Activated naive CD4-positive, alpha-beta T cell treated with anti-CD3 and anti-CD28 coated beads, Interleukin-2, amount 50 U/mL, for 24 hours (primary cell): ENCODE measurements around the gene AQP12A.
"Not testable (repeated sequence)": the region's sequence is repeated elsewhere in the genome, so short reads cannot be mapped to it uniquely, and the experiment has no call there.

Experiments used
- H3K27ac Mint-ChIP-seq: one replicate; pipeline ENCODE4 v1.8.0; 2021; ENCODE audit warnings: mild to moderate bottlenecking, mixed read lengths
- H3K27me3 Mint-ChIP-seq: one replicate; pipeline ENCODE4 v1.8.0; 2021; ENCODE audit warnings: mixed read lengths
- H3K36me3 Mint-ChIP-seq: one replicate; pipeline ENCODE4 v1.8.0; 2021; ENCODE audit warnings: mixed read lengths
- H3K4me1 Mint-ChIP-seq: one replicate; pipeline ENCODE4 v1.8.0; 2021; ENCODE audit warnings: mixed read lengths
- H3K4me3 Mint-ChIP-seq: one replicate; pipeline ENCODE4 v1.8.0; 2021; ENCODE audit warnings: mild to moderate bottlenecking, mixed read lengths
- H3K9me3 Mint-ChIP-seq: one replicate; pipeline ENCODE4 v1.8.0; 2021; ENCODE audit warnings: mixed read lengths

The AQP12A gene

DNA sequence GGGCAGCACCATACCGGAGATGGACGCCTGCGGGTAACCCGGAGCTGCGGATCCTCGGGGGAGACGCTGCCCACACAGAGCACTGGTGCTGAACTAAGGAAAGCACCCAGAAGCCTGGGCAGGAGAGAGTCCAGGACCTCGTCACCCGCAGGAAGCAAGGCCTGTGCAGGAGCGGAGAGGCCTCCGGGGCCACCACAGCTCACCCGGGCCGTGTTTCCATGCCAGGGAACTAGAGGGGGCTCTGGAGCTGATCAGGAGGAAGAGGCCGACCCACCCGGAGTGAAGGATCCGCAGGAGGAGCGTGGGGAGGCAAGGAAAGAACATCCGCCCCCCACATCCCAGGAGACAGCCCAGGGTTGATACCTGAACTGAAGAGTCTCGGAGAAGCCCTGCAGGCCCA, 12.8 kb upstream of the AQP12A start:
- not testable (repeated sequence) for H3K36me3 Mint-ChIP-seq, H3K27ac Mint-ChIP-seq, H3K27me3 Mint-ChIP-seq, H3K4me1 Mint-ChIP-seq, H3K4me3 Mint-ChIP-seq, H3K9me3 Mint-ChIP-seq

DNA sequence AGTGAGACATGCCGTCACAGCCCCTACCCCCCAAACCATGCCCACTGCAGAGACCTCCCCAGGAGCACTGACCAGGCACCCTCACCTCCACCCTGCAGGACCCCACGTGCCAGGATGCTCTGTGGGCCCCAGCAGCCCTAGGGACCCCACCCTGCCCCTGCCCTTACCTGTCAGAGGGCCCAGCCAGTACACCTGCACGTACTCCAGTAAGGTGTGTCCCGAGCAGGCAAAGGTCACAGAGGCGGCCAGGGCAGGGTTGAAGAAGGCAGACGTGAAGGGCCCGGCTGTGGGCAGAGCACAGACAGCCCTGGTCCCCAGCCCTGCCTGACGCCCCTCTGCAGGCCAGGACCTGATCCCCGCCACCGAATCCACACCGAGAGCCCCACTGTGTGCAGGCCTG, 11.5 kb upstream of the AQP12A start:
- not testable (repeated sequence) for H3K4me1 Mint-ChIP-seq, H3K36me3 Mint-ChIP-seq, H3K4me3 Mint-ChIP-seq, H3K27ac Mint-ChIP-seq, H3K9me3 Mint-ChIP-seq, H3K27me3 Mint-ChIP-seq

DNA sequence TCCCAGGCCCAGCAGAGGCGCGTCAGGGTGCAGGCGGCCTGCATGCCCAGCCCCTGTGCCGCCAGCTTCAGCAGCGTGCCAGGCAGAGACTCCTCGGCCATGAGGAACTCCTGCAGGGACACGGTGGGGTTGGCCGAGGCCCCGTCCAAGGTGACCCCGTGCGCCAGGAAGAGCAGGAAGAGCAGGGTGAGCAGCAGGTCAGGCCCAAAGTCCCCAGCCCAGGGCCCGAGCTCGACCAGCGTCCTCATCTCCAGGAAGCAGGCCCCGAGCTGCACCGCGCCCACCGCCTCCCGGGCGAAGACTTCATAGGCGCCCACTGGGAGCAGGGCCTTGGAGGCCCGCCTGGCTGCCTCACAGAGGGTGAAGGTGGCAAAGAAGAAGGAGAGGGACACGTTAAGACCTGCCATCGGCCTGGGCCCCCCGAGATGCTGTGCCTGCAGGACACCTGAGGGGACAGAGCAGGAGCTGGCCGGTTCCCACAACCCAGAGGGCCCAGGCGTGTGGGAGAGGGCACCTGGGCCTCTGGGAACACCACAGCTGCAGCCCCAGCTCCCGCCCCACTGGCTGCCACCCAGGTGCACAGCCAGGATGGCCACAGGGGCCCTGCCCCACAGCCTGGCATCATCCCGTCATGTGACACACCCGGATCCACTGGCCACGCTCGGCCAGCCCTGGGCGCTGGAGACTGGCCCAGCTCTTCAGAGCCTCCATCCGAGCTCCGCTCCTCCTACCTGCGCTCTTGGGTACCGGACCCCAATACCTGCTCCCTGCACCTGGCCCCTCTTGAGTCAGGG, 9.0 kb upstream of the AQP12A start, which contains the start of gene AQP12B:
Gene AQP12B, minus strand, starts transcription at position 455 of the 794 bp plus-strand sequence. Its CDS starts 48 bp downstream, at position 407.
- H3K27ac Mint-ChIP-seq, H3K4me3 Mint-ChIP-seq: not testable (repeated sequence)

DNA sequence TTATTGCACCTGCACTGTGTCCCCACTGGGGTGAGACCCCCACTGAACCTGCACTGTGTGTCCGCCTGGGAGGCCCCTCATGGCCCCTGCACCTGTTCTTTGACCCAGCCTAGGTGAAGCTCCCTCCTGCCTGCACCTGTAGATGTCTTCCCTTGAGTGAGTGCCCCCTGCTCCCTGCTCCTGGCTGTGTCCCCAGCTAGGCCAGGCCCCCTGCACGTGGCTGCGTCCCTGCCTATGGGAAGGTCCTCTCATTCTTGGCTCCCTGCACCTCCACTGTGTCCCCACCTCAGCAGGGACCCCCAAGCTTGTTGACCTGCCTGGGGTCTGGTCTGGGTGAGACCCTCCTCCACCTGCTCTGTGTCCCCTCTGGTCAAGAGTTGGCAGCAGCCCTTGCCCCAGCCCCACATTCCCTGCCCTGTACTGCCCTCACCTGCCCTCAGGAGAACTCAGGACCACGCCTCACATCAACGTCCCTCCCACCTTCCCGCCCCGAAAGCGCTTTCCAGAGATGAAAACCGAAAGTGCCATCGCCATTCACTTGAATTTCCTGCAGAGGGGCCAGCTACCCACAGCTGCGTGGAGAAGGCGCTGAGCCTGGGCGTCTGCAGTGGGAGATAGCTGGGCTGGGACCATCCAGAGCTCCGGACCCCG, 8.2 kb upstream of the AQP12A start:
- H3K4me3 Mint-ChIP-seq = peak overlapping the region; percentile 65
- H3K27me3 Mint-ChIP-seq, H3K4me1 Mint-ChIP-seq, H3K27ac Mint-ChIP-seq, H3K36me3 Mint-ChIP-seq, H3K9me3 Mint-ChIP-seq: not testable (repeated sequence)

More for the DNA sequence above, 9.0 kb upstream of the AQP12A start, which contains the start of gene AQP12B:
- not testable (repeated sequence) for H3K27me3 Mint-ChIP-seq, H3K9me3 Mint-ChIP-seq, H3K4me1 Mint-ChIP-seq, H3K36me3 Mint-ChIP-seq

DNA sequence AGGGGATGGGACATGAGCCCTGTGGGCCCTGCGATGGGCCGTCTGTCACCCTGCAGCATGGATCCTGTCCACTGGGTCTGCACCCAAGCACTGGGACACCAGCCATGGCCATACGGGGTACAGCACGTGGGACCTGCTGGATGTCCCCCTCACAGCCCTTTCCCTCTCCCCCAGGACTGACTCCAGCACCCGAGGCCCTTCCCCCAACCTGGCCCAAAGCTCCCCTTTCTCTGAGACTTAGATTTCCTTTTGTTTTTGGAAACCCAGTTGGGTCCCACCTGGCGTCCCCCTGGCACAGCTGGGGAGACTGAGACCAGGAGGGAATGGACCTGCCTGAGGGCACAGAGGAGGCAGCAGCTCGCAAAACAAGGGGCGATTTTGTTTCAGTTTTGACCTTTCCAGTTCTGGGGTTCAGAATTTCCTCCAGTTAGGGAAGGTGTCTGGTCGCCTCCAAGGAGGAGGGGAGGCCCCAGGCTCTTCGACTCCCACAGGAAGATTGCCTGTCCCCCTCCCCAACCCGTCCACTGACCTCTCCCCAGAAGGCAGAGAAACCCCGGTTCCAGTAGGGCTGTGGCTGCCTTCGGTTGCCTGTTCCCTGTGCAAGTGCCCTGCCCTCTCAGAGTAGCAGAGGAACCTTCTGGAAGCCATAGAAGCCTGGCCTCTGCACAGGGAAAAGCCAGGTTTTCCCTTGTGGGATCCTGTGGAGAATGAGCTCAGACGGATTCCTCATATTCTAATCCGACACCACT, 7.5 kb upstream of the AQP12A start:
- not testable (repeated sequence) for H3K27ac Mint-ChIP-seq, H3K4me1 Mint-ChIP-seq, H3K9me3 Mint-ChIP-seq, H3K27me3 Mint-ChIP-seq, H3K36me3 Mint-ChIP-seq
- H3K4me3 Mint-ChIP-seq = peak overlapping the region; percentile 65

DNA sequence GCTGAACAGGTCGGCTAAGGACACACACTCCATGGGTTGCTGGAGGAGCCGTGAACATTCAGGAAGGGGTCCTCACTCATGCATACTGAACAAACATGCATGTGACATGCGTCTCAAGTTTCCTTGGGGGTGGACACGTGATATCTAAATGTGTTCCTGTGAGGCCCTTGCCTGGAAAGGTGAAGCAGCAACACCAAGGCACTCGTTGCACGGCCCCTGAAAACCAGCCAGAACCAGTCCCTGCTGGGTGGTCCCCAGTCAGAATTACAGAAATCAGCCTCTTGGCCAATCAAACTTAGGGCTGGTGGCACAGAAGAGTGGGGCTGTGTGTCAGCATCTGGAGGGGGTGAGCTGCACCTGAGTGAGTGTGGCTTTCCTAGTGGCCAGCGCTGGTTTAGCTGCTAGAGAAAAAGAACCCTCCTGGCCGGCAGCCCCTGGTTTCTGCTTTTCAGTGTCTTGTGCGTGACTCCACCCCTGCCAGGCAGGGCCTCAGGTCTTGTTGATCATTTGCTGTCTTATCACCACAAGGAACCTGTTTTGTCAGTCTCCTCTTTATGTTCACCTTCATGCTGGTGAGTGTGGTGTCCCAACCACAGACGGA, 5.8 kb upstream of the AQP12A start:
- no peak overlapping the region for H3K4me3 Mint-ChIP-seq
- H3K27ac Mint-ChIP-seq = no peak overlapping the region
- no peaks in the 10 kb centered on the region for H3K36me3 Mint-ChIP-seq
- H3K4me1 Mint-ChIP-seq = peaks cover 4% of the 10 kb centered on the region
- H3K9me3 Mint-ChIP-seq = no peaks in the 10 kb centered on the region
- no peaks in the 10 kb centered on the region for H3K27me3 Mint-ChIP-seq

DNA sequence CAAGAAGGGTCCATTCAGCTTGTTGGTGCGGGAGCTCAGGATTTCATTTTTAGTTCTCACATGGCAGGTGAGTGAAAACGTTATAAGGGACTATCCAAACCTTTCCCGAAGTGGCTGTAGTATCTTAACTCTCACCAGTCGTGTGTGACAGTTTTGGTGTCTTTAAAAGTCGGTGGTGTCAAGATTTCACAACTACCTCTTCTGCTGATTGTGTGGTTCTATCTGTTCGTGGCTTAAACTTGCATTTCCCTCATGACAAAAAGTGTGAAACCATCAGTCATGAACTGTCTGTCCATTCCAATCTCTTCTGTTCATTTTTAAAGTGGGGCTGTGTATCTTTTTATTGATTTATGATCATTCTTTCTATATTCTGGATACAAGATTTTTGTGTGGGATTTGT, 5.2 kb upstream of the AQP12A start:
- no peak overlapping the region for H3K4me3 Mint-ChIP-seq
- H3K4me1 Mint-ChIP-seq = peaks cover 4% of the 10 kb centered on the region
- H3K36me3 Mint-ChIP-seq = no peaks in the 10 kb centered on the region
- no peaks in the 10 kb centered on the region for H3K9me3 Mint-ChIP-seq
- H3K27ac Mint-ChIP-seq = no peak overlapping the region
- H3K27me3 Mint-ChIP-seq = no peaks in the 10 kb centered on the region

DNA sequence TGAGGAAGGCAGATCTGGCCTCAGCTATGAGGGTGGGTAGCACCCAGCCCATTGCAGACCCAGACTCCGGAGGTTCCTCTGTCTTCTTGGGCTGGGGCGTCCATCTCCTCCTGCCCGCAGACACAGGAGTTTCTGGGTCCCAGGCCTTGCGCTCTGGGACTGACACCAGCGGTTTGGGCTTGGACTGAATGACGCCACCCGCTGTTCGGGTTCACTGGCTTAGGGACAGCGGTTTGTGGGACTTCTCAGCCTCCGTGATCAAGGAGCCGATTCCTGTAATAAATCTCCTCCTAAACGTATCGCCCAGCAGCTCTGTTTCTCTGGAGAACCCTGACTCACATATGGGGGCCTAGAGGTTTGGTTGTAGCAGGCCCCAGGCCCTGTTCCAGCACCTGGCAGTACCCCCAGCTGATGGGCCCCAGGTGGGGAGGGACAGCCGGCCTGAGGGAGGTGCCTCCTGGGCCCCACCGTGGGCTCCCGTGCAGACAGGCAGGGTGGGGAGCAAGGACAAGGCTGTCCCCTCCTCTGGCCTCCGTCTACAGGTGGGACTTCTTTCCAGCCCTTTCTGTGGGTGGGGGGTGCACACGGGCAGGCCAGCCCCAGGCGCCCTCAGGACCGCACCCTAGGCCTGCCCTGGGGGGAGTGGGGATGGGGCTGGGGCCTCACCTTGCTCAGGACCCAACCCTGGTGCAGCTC, 4.5 kb upstream of the AQP12A start:
- Mint-ChIP-seq H3K36me3 (no peaks in the 10 kb centered on the region), H3K9me3 (no peaks in the 10 kb centered on the region), H3K4me1 (peaks cover 4% of the 10 kb centered on the region), H3K27ac (no peak overlapping the region), H3K4me3 (no peak overlapping the region), H3K27me3 (no peaks in the 10 kb centered on the region)

DNA sequence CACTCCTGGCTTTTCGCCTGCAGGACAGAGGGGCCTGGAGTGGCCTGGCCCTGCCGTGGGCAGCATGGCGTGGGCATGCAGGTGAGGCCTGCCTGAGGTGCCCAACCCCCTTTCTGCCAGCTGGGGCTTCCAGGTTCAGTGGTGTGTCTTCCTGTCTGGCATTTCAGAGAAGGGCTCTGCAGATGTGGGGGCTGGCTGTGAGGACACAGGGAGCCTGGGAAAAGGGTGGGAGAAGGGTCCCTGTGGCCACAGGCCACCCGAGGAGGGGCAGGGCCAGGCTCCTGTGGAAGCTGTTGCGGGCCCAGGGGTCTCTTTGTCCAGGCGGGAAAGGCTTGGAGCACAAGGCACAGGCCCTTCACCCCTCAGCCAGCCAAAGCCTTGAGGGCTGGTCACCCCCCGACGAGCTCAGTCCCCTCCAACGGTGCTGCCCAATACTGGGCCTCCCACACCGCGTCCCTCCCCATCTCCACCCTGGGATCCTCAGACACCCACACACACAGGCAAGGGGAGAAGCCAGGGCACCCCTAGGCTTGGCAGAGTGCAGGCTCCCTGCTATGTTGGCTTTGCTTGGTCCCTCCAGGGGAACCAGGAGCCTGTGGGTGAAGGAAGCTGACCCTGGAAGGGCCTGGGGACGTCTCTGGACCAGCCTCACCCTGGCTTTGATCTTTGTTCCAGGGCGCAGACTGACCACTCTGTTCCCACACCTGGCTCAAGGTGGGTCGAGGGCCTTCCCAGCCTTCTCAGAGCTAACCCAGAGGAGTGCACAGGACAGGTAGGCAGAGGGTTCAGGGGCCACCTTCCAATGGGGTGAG, 3.7 kb upstream of the AQP12A start:
- Mint-ChIP-seq H3K4me3 (no peak overlapping the region), H3K36me3 (no peaks in the 10 kb centered on the region), H3K27me3 (no peaks in the 10 kb centered on the region), H3K9me3 (no peaks in the 10 kb centered on the region), H3K27ac (no peak overlapping the region), H3K4me1 (peaks cover 4% of the 10 kb centered on the region)

DNA sequence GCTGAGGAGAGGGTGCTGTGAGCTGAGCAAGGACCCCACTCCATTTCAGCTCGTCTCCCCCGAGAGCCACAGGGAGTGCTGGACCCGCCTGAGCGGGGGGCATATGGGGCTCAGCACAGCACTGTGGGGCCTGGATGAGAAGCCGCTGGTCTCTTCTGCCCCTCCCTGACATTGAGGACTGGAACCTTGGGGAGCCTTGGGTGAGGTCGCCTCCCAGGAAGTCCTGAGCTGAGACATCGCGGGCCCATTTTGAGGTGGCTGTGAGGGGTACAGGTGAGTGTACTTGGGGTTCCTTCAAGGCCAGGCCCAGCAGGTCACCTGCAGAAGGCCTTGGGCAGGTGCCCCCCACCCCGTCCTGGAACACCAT, 3.1 kb upstream of the AQP12A start:
- Mint-ChIP-seq H3K27ac (no peak overlapping the region), H3K9me3 (no peaks in the 10 kb centered on the region), H3K36me3 (no peaks in the 10 kb centered on the region), H3K4me1 (peaks cover 4% of the 10 kb centered on the region), H3K27me3 (no peaks in the 10 kb centered on the region), H3K4me3 (no peak overlapping the region)

DNA sequence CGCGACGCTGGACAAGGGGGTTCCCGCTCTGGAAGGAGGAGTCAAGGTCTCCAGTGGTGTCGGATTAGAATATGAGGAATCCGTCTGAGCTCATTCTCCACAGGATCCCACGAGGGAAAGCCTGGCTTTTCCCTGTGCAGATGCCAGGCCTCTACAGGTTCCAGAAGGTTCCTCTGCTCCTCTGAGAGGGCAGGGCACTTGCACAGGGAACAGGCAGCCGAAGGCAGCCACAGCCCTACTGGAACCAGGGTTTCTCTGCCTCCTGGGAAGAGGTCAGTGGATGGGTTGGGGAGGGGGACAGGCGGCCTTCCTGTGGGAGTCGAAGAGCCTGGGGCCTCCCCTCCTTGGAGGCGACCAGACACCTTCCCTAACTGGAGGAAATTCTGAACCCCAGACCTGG, 1.7 kb upstream of the AQP12A start:
- H3K9me3 Mint-ChIP-seq = no peaks in the 10 kb centered on the region
- no peak overlapping the region for H3K27ac Mint-ChIP-seq
- peak overlapping the region; percentile 4 for H3K4me3 Mint-ChIP-seq
- no peaks in the 10 kb centered on the region for H3K27me3 Mint-ChIP-seq
- no peaks in the 10 kb centered on the region for H3K4me1 Mint-ChIP-seq
- H3K36me3 Mint-ChIP-seq = no peaks in the 10 kb centered on the region

DNA sequence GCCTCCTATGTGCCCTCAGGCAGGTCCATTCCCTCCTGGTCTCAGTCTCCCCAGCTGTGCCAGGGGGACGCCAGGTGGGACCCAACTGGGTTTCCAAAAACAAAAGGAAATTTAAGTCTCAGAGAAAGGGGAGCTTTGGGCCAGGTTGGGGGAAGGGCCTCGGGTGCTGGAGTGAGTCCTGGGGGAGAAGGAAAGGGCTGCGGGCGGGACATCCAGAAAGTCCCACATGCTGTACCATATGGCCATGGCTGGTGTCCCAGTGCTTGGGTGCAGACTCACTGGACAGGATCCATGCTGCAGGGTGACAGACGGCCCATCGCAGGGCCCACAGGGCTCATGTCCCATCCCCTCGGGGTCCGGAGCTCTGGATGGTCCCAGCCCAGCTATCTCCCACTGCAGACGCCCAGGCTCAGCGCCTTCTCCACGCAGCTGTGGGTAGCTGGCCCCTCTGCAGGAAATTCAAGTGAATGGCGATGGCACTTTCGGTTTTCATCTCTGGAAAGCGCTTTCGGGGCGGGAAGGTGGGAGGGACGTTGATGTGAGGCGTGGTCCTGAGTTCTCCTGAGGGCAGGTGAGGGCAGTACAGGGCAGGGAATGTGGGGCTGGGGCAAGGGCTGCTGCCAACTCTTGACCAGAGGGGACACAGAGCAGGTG, 1.1 kb upstream of the AQP12A start:
- H3K4me3 Mint-ChIP-seq = peak overlapping the region; percentile 4
- not testable (repeated sequence) for H3K9me3 Mint-ChIP-seq, H3K36me3 Mint-ChIP-seq, H3K27ac Mint-ChIP-seq, H3K27me3 Mint-ChIP-seq, H3K4me1 Mint-ChIP-seq

DNA sequence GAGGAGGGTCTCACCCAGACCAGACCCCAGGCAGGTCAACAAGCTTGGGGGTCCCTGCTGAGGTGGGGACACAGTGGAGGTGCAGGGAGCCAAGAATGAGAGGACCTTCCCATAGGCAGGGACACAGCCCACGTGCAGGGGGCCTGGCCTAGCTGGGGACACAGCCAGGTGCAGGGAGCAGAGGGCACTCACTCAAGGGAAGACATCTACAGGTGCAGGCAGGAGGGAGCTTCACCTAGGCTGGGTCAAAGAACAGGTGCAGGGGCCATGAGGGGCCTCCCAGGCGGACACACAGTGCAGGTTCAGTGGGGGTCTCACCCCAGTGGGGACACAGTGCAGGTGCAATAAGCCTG, 615 bp upstream of the AQP12A start:
- H3K27ac Mint-ChIP-seq, H3K36me3 Mint-ChIP-seq, H3K4me3 Mint-ChIP-seq, H3K27me3 Mint-ChIP-seq, H3K4me1 Mint-ChIP-seq, H3K9me3 Mint-ChIP-seq: not testable (repeated sequence)

DNA sequence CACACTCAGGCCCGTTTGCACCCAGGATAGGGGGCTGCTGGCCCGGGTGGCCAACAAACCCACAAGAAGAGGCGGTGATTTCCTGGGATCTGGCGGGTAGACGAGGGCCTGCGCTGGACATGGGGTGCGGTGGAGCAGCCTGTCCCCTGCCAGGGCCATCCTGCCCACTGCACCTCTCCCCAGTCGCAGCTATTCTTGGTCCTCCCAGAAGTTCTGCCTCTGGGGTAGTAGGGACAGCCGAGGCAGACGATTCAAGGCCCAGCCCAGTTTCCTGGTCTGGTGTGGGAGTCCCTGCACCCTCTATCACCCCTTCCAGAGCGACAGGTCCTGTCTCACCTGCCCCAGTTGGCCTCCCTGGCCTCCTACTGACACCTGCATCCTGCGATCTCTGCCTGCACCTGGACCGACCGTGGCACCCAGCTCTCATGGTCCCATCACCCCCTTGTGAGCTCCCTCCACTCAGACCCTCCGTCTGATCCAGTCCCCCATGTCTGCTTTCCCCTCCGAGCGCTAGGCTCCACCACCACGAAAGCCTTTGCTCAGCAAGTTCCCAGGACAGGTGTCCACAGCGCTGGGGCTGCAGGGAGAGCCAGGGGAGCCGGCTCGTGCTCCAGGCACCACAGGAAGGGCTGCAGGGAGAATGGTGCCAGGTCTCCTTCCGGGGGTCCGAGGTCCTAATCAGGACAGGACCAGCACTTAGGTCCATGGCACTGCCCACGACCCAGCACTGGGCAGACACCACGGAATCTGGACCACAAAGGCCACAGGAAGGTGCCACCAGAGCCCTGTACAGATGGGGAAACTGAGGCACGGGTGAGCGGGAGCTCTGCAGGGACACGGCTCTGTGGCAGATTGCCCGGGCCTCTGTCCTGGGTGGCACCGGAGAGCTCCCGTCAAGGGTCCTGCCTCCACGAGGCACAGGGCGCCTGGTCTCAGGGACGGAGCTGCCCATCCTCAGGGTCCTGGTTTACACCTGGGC, 1.2 kb downstream of the AQP12A start:
- not testable (repeated sequence) for H3K4me3 Mint-ChIP-seq, H3K27ac Mint-ChIP-seq, H3K9me3 Mint-ChIP-seq, H3K27me3 Mint-ChIP-seq, H3K4me1 Mint-ChIP-seq, H3K36me3 Mint-ChIP-seq
